Body of pancreas (tissue), 4 donors: Measurements from ENCODE around the gene GNB5.

Source experiments
- CTCF ChIP-seq, 7 experiments: fragments of 450-650 bp in 4 of 7; fragments of 200-600 bp in 3 of 7; sonication (generic) in 3 of 7; IDR thresholded peaks; one replicate each; pipeline ENCODE4 v1.5.1; 2016 to 2019; ENCODE audit warnings: antibody characterized with exemption in 7 of 7
- POLR2A ChIP-seq, 3 donors: fragments of 450-650 bp; IDR thresholded peaks; one replicate each; pipeline ENCODE4 v1.6.1; 2016; ENCODE audit warnings: antibody characterized with exemption in 3 of 3, mild to moderate bottlenecking in 2 of 3

GRCh38 chr15:52109559-52110451 is 81.4 kb downstream of the GNB5 start:
- TF ChIP-seq CTCF (IDR thresholded peaks at IDR 0.05) (no peak), POLR2A (IDR thresholded peaks at IDR 0.05) (no peak)
